Neural cell (in vitro differentiated cells): Measurements from ENCODE around the gene GLRX. TPM values are rescaled to one million over a fixed set of nuclear protein-coding genes. Genes with fewer than 3 reads are reported as not detected.
"Not testable (repeated sequence)": the region's sequence is repeated elsewhere in the genome, so short reads cannot be mapped to it uniquely, and the experiment has no call there.

Source experiments
- H2AFZ ChIP-seq: fragments of 200-600, 300-800 bp; sonication (generic), shearing (Covaris generic); 2 replicates; pipeline ENCODE4 v1.6.0; 2014; ENCODE audit warnings: low read depth, mild to moderate bottlenecking, antibody characterized with exemption, low read length, moderate library complexity
- H3F3A ChIP-seq: fragments of 200-600 bp; shearing (Covaris generic); 2 replicates; pipeline ENCODE4 v1.6.1; 2016; ENCODE audit warnings: mild to moderate bottlenecking, moderate library complexity, mixed read lengths, antibody characterized with exemption, low read length; ENCODE audit not compliant: insufficient read depth, poor library complexity, severe bottlenecking
- H3K27ac ChIP-seq: fragments of 200-600, 300-800 bp; sonication (generic), shearing (Covaris generic); 2 replicates; pipeline ENCODE4 v1.5.1; 2014; ENCODE audit warnings: mild to moderate bottlenecking, low read length, moderate library complexity
- H3K27me3 ChIP-seq: fragments of 300-800, 200-600 bp; sonication (generic), shearing (Covaris generic); 2 replicates; pipeline ENCODE4 v1.6.0; 2014; ENCODE audit warnings: mild to moderate bottlenecking, low read depth, low read length, moderate library complexity; ENCODE audit not compliant: insufficient read depth
- H3K36me3 ChIP-seq: fragments of 300-800, 200-600 bp; sonication (generic), shearing (Covaris generic); 2 replicates; pipeline ENCODE4 v1.5.1; 2014; ENCODE audit warnings: mild to moderate bottlenecking, antibody characterized with exemption, low read length, moderate library complexity; ENCODE audit not compliant: insufficient read depth
- H3K4me2 ChIP-seq: fragments of 300-800, 200-600 bp; sonication (generic), shearing (Covaris generic); 2 replicates; pipeline ENCODE4 v1.6.0; 2014; ENCODE audit warnings: mild to moderate bottlenecking, low read length
- H3K4me3 ChIP-seq: fragments of 300-800, 200-600 bp; sonication (generic), shearing (Covaris generic); 2 replicates; pipeline ENCODE4 v1.5.1; 2014; ENCODE audit warnings: mild to moderate bottlenecking, low read length, moderate library complexity
- H3K79me2 ChIP-seq: fragments of 200-600 bp; shearing (Covaris generic); replicated peaks from 2 replicates; pipeline ENCODE4 v1.6.0; 2014; ENCODE audit warnings: mild to moderate bottlenecking, low read length, moderate library complexity; ENCODE audit not compliant: insufficient read depth
- H3K9ac ChIP-seq: fragments of 300-800, 200-600 bp; sonication (generic), shearing (Covaris generic); 2 replicates; pipeline ENCODE4 v1.6.1; 2016; ENCODE audit warnings: mild to moderate bottlenecking, low read length, mixed read lengths
- H3K9me2 ChIP-seq: fragments of 200-600 bp; shearing (Covaris generic); 2 replicates; pipeline ENCODE4 v1.6.1; 2016; ENCODE audit warnings: mild to moderate bottlenecking, low read length, mixed read lengths; ENCODE audit not compliant: insufficient read depth
- H3K9me3 ChIP-seq: fragments of 200-600, 300-800 bp; sonication (generic), shearing (Covaris generic); 2 replicates; pipeline ENCODE4 v1.6.1; 2016; ENCODE audit warnings: mild to moderate bottlenecking, mixed run types, low read length, moderate library complexity, mixed read lengths
- H4K20me1 ChIP-seq: fragments of 200-600 bp; shearing (Covaris generic); 2 replicates; pipeline ENCODE4 v1.6.1; 2016; ENCODE audit warnings: mild to moderate bottlenecking, mixed run types; ENCODE audit not compliant: insufficient read depth
- EP300 ChIP-seq: fragments of 450-650 bp; conservative IDR thresholded peaks from 2 replicates; pipeline ENCODE4 v1.6.1; 2014; ENCODE audit warnings: antibody characterized with exemption, mild to moderate bottlenecking, moderate library complexity; ENCODE audit not compliant: poor library complexity, severe bottlenecking
- EZH2 ChIP-seq: fragments of 200-600, 300-800 bp; shearing (Covaris generic), sonication (generic); IDR thresholded peaks from 2 replicates; pipeline ENCODE4 v1.6.1; 2014; ENCODE audit warnings: antibody characterized with exemption, low read length, borderline replicate concordance, mild to moderate bottlenecking; ENCODE audit not compliant: insufficient read depth, poor library complexity, severe bottlenecking
- MXI1 ChIP-seq: fragments of 450-650 bp; conservative IDR thresholded peaks from 2 replicates; pipeline ENCODE4 v1.6.1; 2014; ENCODE audit warnings: antibody characterized with exemption, mild to moderate bottlenecking; ENCODE audit not compliant: poor library complexity, severe bottlenecking
- POLR2AphosphoS5 ChIP-seq: IDR thresholded peaks from 2 replicates; pipeline ENCODE4 v1.6.1; 2012
- RAD21 ChIP-seq: fragments of 450-650 bp; conservative IDR thresholded peaks from 2 replicates; pipeline ENCODE4 v1.6.1; 2014; ENCODE audit warnings: antibody characterized with exemption, mild to moderate bottlenecking, moderate library complexity
- SMC3 ChIP-seq: fragments of 450-650 bp; conservative IDR thresholded peaks from 2 replicates; pipeline ENCODE4 v1.6.1; 2014; ENCODE audit warnings: antibody characterized with exemption, mild to moderate bottlenecking, moderate library complexity; ENCODE audit not compliant: poor library complexity
- TAF1 ChIP-seq: IDR thresholded peaks from 2 replicates; pipeline ENCODE4 v1.6.1; 2012; ENCODE audit warnings: low read depth
- polyA plus RNA-seq: library from polyadenylated mRNA; depleted of rRNA; stranded (reverse); fragments of >200 nt; gene quantifications from 2 replicates; pipeline ENCODE4 v1.2.3, GENCODE V29; 2014
- TF ChIP-seq, protein P1 (sequence below): fragments of 450-650 bp; IDR thresholded peaks from 2 replicates; pipeline ENCODE4 v1.5.1; 2014; ENCODE audit warnings: antibody characterized with exemption, mild to moderate bottlenecking, moderate library complexity; ENCODE audit not compliant: poor library complexity, severe bottlenecking
- TF ChIP-seq, protein P2 (sequence below): IDR thresholded peaks from 2 replicates; pipeline ENCODE4 v1.6.1; 2012; ENCODE audit warnings: borderline replicate concordance

Gene GLRX
- polyA plus RNA-seq, 1 donor from 2014 or later: 54.0 TPM

DNA sequence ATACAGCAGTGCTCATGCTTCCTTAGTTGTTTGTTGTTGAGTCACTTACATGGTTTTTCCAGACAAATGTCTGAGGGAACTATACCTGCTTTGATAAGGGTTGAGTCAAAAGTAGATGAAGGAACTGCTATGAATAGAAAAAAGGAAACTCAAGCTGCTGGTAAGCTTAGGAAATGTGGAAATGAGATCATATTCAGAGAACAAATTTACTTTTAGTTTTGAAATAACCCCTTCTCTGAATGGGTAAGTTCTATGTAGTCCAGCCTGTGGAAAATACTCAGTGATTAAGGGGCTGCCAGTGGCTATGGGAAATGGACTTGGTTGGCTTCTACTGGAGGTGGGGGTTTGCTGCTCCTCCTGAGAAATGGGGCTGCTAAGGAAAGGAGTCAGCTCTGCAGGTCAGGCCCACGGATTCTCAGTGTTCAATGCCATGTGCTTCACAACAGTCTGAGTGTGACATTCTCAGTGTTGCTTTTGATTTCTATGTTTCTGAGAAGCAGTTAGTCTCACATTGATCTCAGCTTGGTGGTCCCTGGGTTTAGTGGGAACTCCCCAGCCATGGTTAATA, 47.7 kb upstream of the GLRX start:
- no peaks in the 10 kb centered on the region for H3F3A ChIP-seq
- H2AFZ ChIP-seq: no peak overlapping the region
- H3K9ac ChIP-seq: no peak overlapping the region
- no peaks in the 10 kb centered on the region for H4K20me1 ChIP-seq
- no peaks in the 10 kb centered on the region for H3K36me3 ChIP-seq
- H3K79me2 ChIP-seq: no peaks in the 10 kb centered on the region
- no peak overlapping the region for H3K4me3 ChIP-seq
- TF ChIP-seq SMC3: no peak
- no peak for TF ChIP-seq EP300
- TF ChIP-seq, protein P1, sequence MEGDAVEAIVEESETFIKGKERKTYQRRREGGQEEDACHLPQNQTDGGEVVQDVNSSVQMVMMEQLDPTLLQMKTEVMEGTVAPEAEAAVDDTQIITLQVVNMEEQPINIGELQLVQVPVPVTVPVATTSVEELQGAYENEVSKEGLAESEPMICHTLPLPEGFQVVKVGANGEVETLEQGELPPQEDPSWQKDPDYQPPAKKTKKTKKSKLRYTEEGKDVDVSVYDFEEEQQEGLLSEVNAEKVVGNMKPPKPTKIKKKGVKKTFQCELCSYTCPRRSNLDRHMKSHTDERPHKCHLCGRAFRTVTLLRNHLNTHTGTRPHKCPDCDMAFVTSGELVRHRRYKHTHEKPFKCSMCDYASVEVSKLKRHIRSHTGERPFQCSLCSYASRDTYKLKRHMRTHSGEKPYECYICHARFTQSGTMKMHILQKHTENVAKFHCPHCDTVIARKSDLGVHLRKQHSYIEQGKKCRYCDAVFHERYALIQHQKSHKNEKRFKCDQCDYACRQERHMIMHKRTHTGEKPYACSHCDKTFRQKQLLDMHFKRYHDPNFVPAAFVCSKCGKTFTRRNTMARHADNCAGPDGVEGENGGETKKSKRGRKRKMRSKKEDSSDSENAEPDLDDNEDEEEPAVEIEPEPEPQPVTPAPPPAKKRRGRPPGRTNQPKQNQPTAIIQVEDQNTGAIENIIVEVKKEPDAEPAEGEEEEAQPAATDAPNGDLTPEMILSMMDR: no peak
- no peak for TF ChIP-seq RAD21
- no peak for TF ChIP-seq POLR2AphosphoS5
- no peak for TF ChIP-seq TAF1
- TF ChIP-seq, protein P2, sequence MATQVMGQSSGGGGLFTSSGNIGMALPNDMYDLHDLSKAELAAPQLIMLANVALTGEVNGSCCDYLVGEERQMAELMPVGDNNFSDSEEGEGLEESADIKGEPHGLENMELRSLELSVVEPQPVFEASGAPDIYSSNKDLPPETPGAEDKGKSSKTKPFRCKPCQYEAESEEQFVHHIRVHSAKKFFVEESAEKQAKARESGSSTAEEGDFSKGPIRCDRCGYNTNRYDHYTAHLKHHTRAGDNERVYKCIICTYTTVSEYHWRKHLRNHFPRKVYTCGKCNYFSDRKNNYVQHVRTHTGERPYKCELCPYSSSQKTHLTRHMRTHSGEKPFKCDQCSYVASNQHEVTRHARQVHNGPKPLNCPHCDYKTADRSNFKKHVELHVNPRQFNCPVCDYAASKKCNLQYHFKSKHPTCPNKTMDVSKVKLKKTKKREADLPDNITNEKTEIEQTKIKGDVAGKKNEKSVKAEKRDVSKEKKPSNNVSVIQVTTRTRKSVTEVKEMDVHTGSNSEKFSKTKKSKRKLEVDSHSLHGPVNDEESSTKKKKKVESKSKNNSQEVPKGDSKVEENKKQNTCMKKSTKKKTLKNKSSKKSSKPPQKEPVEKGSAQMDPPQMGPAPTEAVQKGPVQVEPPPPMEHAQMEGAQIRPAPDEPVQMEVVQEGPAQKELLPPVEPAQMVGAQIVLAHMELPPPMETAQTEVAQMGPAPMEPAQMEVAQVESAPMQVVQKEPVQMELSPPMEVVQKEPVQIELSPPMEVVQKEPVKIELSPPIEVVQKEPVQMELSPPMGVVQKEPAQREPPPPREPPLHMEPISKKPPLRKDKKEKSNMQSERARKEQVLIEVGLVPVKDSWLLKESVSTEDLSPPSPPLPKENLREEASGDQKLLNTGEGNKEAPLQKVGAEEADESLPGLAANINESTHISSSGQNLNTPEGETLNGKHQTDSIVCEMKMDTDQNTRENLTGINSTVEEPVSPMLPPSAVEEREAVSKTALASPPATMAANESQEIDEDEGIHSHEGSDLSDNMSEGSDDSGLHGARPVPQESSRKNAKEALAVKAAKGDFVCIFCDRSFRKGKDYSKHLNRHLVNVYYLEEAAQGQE: no peak
- H3K27ac ChIP-seq: no peak overlapping the region
- H3K4me2 ChIP-seq: no peak overlapping the region
- no peaks in the 10 kb centered on the region for H3K27me3 ChIP-seq
- H3K9me3 ChIP-seq: no peaks in the 10 kb centered on the region
- H3K9me2 ChIP-seq: no peaks in the 10 kb centered on the region

DNA sequence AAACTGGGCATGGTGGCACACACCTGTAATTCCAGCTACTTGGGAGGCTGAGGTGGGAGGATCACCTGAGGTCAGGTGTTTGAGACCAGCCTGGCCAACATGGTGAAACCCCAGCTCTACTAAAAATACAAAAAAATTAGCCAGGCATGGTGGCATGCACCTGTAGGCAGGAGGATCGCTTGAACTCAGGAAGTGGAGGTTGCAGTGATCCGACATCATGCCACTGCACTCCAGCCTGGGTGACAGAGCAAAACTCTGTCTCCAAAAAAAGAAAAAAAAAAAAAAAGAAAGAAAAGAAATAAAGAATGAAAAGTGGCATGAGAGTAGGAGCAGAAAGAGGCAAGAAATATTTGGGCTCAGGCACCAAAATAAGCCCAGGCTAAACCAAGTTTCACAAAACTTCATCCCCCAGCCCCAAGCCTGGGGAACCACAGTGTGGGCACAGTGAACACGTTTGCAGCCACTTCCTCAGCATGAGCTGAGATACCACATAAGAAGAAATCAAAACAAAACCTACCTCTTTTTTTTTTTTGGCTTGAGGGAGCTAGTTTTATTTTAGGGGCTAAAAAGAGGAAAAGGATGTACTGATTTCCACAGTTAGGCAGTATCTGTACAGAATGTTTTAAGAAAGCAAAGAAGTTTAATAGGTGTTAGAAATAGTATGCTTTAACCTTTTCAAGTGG, 46.8 kb upstream of the GLRX start:
- H3K9me3 ChIP-seq, H3K9me2 ChIP-seq, H2AFZ ChIP-seq, H3F3A ChIP-seq, H3K36me3 ChIP-seq, H3K27me3 ChIP-seq, H3K4me2 ChIP-seq, H3K4me3 ChIP-seq, H4K20me1 ChIP-seq, H3K27ac ChIP-seq, H3K79me2 ChIP-seq, H3K9ac ChIP-seq: not testable (repeated sequence)

DNA sequence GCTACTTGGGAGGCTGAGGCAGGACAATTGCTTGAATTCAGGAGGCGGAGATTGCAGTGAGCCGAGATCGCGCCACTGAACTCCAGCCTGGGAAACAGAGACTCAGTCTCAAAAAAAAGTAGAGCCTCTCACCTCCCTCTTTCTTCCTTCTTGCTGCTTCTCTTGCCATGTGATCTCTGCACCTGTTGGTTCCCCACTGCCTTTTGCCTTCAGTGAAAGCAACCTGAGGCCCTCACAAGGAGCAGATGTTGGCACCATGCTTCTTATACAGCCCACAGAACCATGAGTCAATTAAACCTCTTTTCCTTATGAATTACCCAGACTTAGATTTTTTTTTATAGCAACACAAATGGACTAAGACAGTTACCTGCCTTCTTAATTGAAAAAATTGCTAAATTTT, 45.6 kb upstream of the GLRX start:
- no peak overlapping the region for H3K9ac ChIP-seq
- H3K36me3 ChIP-seq: no peaks in the 10 kb centered on the region
- no peaks in the 10 kb centered on the region for H3K27me3 ChIP-seq
- H3K9me2 ChIP-seq: no peaks in the 10 kb centered on the region
- H3K9me3 ChIP-seq: no peaks in the 10 kb centered on the region
- no peak overlapping the region for H3K4me2 ChIP-seq
- H3K4me3 ChIP-seq: no peak overlapping the region
- H3K79me2 ChIP-seq: no peaks in the 10 kb centered on the region
- no peaks in the 10 kb centered on the region for H3F3A ChIP-seq
- no peak for TF ChIP-seq SMC3
- no peak for TF ChIP-seq MXI1
- no peak for TF ChIP-seq TAF1
- TF ChIP-seq, protein P1: no peak
- TF ChIP-seq EP300: no peak
- no peak for TF ChIP-seq POLR2AphosphoS5
- no peak for TF ChIP-seq RAD21
- no peak for TF ChIP-seq EZH2
- TF ChIP-seq, protein P2: no peak
- H3K27ac ChIP-seq: no peak overlapping the region
- H2AFZ ChIP-seq: no peak overlapping the region
- no peaks in the 10 kb centered on the region for H4K20me1 ChIP-seq
